Measurements from ENCODE around the gene EPS15. TPM values are rescaled to one million over a fixed set of nuclear protein-coding genes. Genes with fewer than 3 reads are reported as not detected.

The EPS15 gene
- total RNA-seq, 1 donor from 2014 or later: 139 TPM

- no peak for TF ChIP-seq CTCF (IDR thresholded peaks at IDR 0.05; ENCODE audit: partially characterized antibody, unreplicated experiment)
- Mint-ChIP-seq H3K4me3 (ENCODE audit: unreplicated experiment) (no peak overlapping the region), H3K27ac (ENCODE audit: unreplicated experiment) (no peak overlapping the region), H3K4me1 (ENCODE audit: low read depth, unreplicated experiment) (peaks cover 2% of the 10 kb centered on the region), H3K9me3 (ENCODE audit: unreplicated experiment) (peaks cover 3% of the 10 kb centered on the region), H3K27me3 (ENCODE audit: unreplicated experiment) (peaks cover 11% of the 10 kb centered on the region), H3K36me3 (ENCODE audit: unreplicated experiment) (no peaks in the 10 kb centered on the region)
- DNase-seq: peak; percentile 33
Measured at GRCh38 chr1:51344602-51345299, 174.3 kb downstream of the EPS15 start.

GRCh38 chr1:51344276-51344601 lies 174.8 kb downstream of the EPS15 start:
- peak overlapping the region; percentile 38 for H3K4me3 Mint-ChIP-seq (ENCODE audit: unreplicated experiment)
- peaks cover 2% of the 10 kb centered on the region for H3K4me1 Mint-ChIP-seq (ENCODE audit: low read depth, unreplicated experiment)
- no peak for TF ChIP-seq CTCF (IDR thresholded peaks at IDR 0.05; ENCODE audit: partially characterized antibody, unreplicated experiment)
- H3K9me3 Mint-ChIP-seq (ENCODE audit: unreplicated experiment): peaks cover 3% of the 10 kb centered on the region
- peaks cover 11% of the 10 kb centered on the region for H3K27me3 Mint-ChIP-seq (ENCODE audit: unreplicated experiment)
- H3K36me3 Mint-ChIP-seq (ENCODE audit: unreplicated experiment): no peaks in the 10 kb centered on the region
- DNase-seq: no peak
- no peak overlapping the region for H3K27ac Mint-ChIP-seq (ENCODE audit: unreplicated experiment)

- H3K4me1 Mint-ChIP-seq (ENCODE audit: low read depth, unreplicated experiment): peaks cover 2% of the 10 kb centered on the region
- H3K9me3 Mint-ChIP-seq (ENCODE audit: unreplicated experiment): peaks cover 3% of the 10 kb centered on the region
- H3K36me3 Mint-ChIP-seq (ENCODE audit: unreplicated experiment): no peaks in the 10 kb centered on the region
- DNase-seq: no peak
- no peak for TF ChIP-seq CTCF (IDR thresholded peaks at IDR 0.05; ENCODE audit: partially characterized antibody, unreplicated experiment)
- no peak overlapping the region for H3K27ac Mint-ChIP-seq (ENCODE audit: unreplicated experiment)
- H3K4me3 Mint-ChIP-seq (ENCODE audit: unreplicated experiment): peak overlapping the region; percentile 38
- H3K27me3 Mint-ChIP-seq (ENCODE audit: unreplicated experiment): peaks cover 11% of the 10 kb centered on the region
Measured at GRCh38 chr1:51343624-51344023, 175.4 kb downstream of the EPS15 start.

GRCh38 chr1:51342591-51343206 lies 176.4 kb downstream of the EPS15 start:
- peaks cover 3% of the 10 kb centered on the region for H3K9me3 Mint-ChIP-seq (ENCODE audit: unreplicated experiment)
- peaks cover 2% of the 10 kb centered on the region for H3K4me1 Mint-ChIP-seq (ENCODE audit: low read depth, unreplicated experiment)
- peaks cover 11% of the 10 kb centered on the region for H3K27me3 Mint-ChIP-seq (ENCODE audit: unreplicated experiment)
- TF ChIP-seq CTCF (IDR thresholded peaks at IDR 0.05; ENCODE audit: partially characterized antibody, unreplicated experiment): no peak
- DNase-seq: no peak
- no peak overlapping the region for H3K4me3 Mint-ChIP-seq (ENCODE audit: unreplicated experiment)
- no peak overlapping the region for H3K27ac Mint-ChIP-seq (ENCODE audit: unreplicated experiment)
- no peaks in the 10 kb centered on the region for H3K36me3 Mint-ChIP-seq (ENCODE audit: unreplicated experiment)

GRCh38 chr1:51341876-51342496 lies 177.1 kb downstream of the EPS15 start:
- Mint-ChIP-seq H3K4me1 (ENCODE audit: low read depth, unreplicated experiment) (peaks cover 2% of the 10 kb centered on the region), H3K27ac (ENCODE audit: unreplicated experiment) (no peak overlapping the region)
- TF ChIP-seq CTCF (IDR thresholded peaks at IDR 0.05; ENCODE audit: partially characterized antibody, unreplicated experiment): no peak

More at GRCh38 chr1:51341876-51342496, 177.1 kb downstream of the EPS15 start:
- no peak for DNase-seq
- Mint-ChIP-seq H3K36me3 (ENCODE audit: unreplicated experiment) (no peaks in the 10 kb centered on the region), H3K9me3 (ENCODE audit: unreplicated experiment) (peaks cover 3% of the 10 kb centered on the region), H3K4me3 (ENCODE audit: unreplicated experiment) (no peak overlapping the region), H3K27me3 (ENCODE audit: unreplicated experiment) (peaks cover 11% of the 10 kb centered on the region)

Data from glutamatergic neuron (in vitro differentiated cells).